ENCODE results near the gene CASKIN2. TPM values are rescaled to one million over a fixed set of nuclear protein-coding genes. Genes with fewer than 3 reads are reported as not detected.
A peak's percentile ranks its signal among the peaks of the same experiment; 100 is the strongest.

The CASKIN2 gene
- total RNA-seq, 1 donor from 2014 or later = 9.5 TPM

GRCh38 chr17:75536366-75536765 lies 21.0 kb upstream of the CASKIN2 start:
- H3K4me3 ChIP-seq (ENCODE audit: low read depth, low read length) = no peak overlapping the region
- TF ChIP-seq CTCF (conservative IDR thresholded peaks at IDR 0.05; ENCODE audit: low read depth, low read length) = no peak
- DNase-seq (ENCODE audit: low read depth) = no peak

- H3K4me3 ChIP-seq (ENCODE audit: low read depth, low read length) = no peak overlapping the region
- DNase-seq (ENCODE audit: low read depth) = no peak
- TF ChIP-seq CTCF (conservative IDR thresholded peaks at IDR 0.05; ENCODE audit: low read depth, low read length) = no peak
Measured at GRCh38 chr17:75535871-75536270, 20.5 kb upstream of the CASKIN2 start.

GRCh38 chr17:75535119-75535537 lies 19.8 kb upstream of the CASKIN2 start:
- DNase-seq (ENCODE audit: low read depth) = no peak
- no peak overlapping the region for H3K4me3 ChIP-seq (ENCODE audit: low read depth, low read length)
- TF ChIP-seq CTCF (conservative IDR thresholded peaks at IDR 0.05; ENCODE audit: low read depth, low read length) = no peak

GRCh38 chr17:75531721-75532072 lies 16.4 kb upstream of the CASKIN2 start:
- no peak for DNase-seq (ENCODE audit: low read depth)
- H3K4me3 ChIP-seq (ENCODE audit: low read depth, low read length) = no peak overlapping the region
- TF ChIP-seq CTCF (conservative IDR thresholded peaks at IDR 0.05; ENCODE audit: low read depth, low read length) = no peak

DNA sequence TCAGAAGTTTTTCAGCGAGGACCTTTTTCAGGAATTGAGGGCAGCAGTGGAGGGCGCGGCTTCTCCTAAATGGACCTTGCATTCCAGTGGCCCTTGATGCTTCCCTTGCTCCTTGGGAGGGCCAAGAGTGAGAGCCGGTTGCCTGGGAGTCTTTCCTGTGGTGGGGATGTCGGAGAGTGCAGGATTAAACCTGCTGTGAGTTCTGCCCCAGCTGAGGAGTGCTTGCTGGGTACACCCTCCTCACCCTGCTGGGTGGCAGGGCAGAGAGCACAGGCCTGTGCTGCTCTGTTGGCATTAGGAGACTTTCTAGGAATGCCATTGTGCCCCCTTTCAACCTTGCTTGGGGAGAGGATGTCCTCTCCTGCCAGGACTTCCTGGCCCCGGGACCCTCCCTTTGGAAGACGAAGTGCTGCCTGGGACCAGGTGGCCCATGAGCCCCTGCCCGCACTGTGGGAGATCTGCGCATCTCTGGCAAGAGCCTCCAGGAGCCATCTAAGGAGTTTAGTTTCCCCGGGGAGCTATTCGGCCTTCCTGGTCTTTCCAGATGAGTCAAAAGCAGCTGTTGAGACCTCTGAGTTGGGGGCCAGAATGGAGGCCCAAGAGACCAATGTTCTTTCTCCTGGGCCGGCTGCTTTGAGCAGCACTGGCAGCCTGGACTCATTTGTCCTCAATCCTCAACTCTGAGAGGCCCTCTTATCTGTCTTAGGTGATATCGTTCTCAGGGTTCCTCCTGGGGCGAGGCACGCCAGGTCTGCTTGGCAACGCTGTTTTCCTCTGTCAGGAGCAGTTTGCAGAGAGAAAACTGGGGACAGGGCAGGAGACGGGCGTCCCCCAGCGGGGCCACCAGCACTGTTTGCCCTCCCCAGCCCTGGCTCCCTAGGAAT lies 15.7 kb upstream of the CASKIN2 start:
- H3K4me3 ChIP-seq (ENCODE audit: low read depth, low read length) = no peak overlapping the region
- DNase-seq (ENCODE audit: low read depth) = no peak
- TF ChIP-seq CTCF (conservative IDR thresholded peaks at IDR 0.05; ENCODE audit: low read depth, low read length) = no peak

DNA sequence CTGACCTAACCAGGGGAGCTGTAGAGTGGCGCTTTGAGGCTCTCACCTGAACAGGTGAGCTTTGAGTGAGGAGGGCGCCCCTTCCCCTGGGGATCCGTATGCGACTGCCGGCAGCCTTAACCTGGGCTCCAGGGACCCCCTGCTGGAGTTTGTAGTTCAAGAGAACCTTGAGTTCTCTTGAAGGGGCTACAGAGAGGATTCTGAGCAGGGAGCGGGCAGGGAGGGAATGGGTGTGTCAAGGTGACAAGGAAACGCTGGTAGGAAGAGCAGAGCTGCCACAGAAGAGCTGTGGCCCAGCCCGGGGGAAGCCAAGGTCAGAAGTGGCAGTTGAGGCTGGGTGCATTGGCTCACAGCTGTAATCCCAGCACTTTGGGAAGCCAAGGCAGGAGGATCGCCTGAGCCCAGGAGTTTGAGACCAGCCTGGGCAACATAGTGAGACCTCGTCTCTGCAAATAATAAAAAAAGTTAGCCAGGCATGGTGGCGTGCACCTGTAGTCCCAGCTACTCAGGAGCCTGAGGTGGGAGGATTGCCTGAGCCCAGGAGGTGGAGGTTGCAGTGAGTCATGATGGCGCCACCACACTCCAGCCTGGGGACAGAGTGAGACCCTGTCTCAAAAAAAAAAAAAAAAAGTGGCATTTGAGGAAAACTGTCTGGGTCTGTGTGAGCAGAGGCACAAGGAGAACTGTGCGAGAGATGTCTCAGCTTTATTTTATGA lies 11.4 kb upstream of the CASKIN2 start:
- no peak for DNase-seq (ENCODE audit: low read depth)
- no peak for TF ChIP-seq CTCF (conservative IDR thresholded peaks at IDR 0.05; ENCODE audit: low read depth, low read length)
- H3K4me3 ChIP-seq (ENCODE audit: low read depth, low read length) = peak overlapping the region; percentile 80

All from epithelial cell of proximal tubule (primary cell).